Osteoblast (primary cell): ENCODE measurements around the gene ENOX2. TPM values are rescaled to one million over a fixed set of nuclear protein-coding genes. Genes with fewer than 3 reads are reported as not detected.

ENCODE experiments used
- DNase-seq: peaks from one replicate; pipeline ENCODE4 v3.0.0; 2011; ENCODE audit warnings: low spot score, mixed read lengths; ENCODE audit not compliant: insufficient read length; ENCODE audit errors: missing footprints
- H2AFZ ChIP-seq: 2 replicates; pipeline ENCODE4 v1.6.0; 2011; ENCODE audit warnings: mild to moderate bottlenecking, low read length
- H3K27ac ChIP-seq: 2 replicates; pipeline ENCODE4 v1.5.1; 2011; ENCODE audit warnings: mild to moderate bottlenecking, low read depth, low read length, moderate library complexity
- H3K27me3 ChIP-seq: 2 replicates; pipeline ENCODE4 v1.6.0; 2012; ENCODE audit warnings: mild to moderate bottlenecking, control low read depth, inconsistent platforms, low read length, moderate library complexity; ENCODE audit not compliant: insufficient read depth
- H3K36me3 ChIP-seq: 2 replicates; pipeline ENCODE4 v1.5.1; 2011; ENCODE audit warnings: mild to moderate bottlenecking, low read length, control low read depth, moderate library complexity; ENCODE audit not compliant: insufficient read depth
- H3K4me1 ChIP-seq: 2 replicates; pipeline ENCODE4 v1.5.1; 2011; ENCODE audit warnings: mild to moderate bottlenecking, low read length, control low read depth, moderate library complexity; ENCODE audit not compliant: insufficient read depth
- H3K4me2 ChIP-seq: 2 replicates; pipeline ENCODE4 v1.6.0; 2011; ENCODE audit warnings: mild to moderate bottlenecking, low read length; ENCODE audit not compliant: insufficient read depth
- H3K4me3 ChIP-seq: fragments of 200-600 bp; sonication (generic); 3 replicates; pipeline ENCODE4 v1.5.1; 2012; ENCODE audit warnings: mild to moderate bottlenecking, low read length, inconsistent platforms; ENCODE audit not compliant: insufficient read depth
- H3K79me2 ChIP-seq: 2 replicates; pipeline ENCODE4 v1.6.0; 2012; ENCODE audit warnings: mild to moderate bottlenecking, low read length, control low read depth, inconsistent platforms; ENCODE audit not compliant: insufficient read depth
- H3K9me3 ChIP-seq: 2 replicates; pipeline ENCODE4 v1.5.1; 2011; ENCODE audit warnings: low read depth, low read length, control low read depth
- H4K20me1 ChIP-seq: 2 replicates; pipeline ENCODE4 v1.6.0; 2012; ENCODE audit warnings: mild to moderate bottlenecking, low read length, control low read depth; ENCODE audit not compliant: insufficient read depth
- CTCF ChIP-seq: IDR thresholded peaks from 2 replicates; pipeline ENCODE4 v1.5.1; 2011; ENCODE audit warnings: mild to moderate bottlenecking, low read depth, low read length, moderate library complexity; ENCODE audit errors: extremely low read depth
- total RNA-seq: library from RNA; depleted of rRNA; stranded (reverse); fragments of >200 nt; gene quantifications from 2 replicates; pipeline ENCODE4 v1.2.3, GENCODE V29; 2012

Gene ENOX2
- total RNA-seq, 1 donor = 8.0 TPM

DNA sequence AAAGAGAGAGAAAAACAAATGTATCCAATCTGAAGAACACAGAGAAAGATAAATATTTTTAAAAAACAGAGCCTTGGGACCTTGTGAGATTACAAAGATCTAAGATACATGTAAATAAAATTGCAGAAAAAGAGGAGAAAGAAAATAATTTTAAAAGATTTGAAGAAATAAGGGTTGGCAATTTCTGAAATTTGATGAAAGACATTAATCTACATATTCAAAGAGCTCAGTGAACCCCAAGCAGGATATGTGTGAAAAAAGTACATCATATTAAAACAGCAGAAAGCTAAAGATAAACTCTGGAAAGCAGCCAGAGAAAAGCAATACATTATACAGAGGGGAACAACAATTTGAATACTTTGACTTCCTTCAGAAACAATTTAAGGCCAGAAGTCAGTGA, 244.7 kb downstream of the ENOX2 start:
- TF ChIP-seq CTCF = no peak
- Histone ChIP-seq H2AFZ (no peak overlapping the region), H3K27me3 (no peaks in the 10 kb centered on the region)

GRCh38 chrX:130654409-130654950, 248.5 kb downstream of the ENOX2 start:
- no peak for TF ChIP-seq CTCF
- Histone ChIP-seq H3K4me1 (no peaks in the 10 kb centered on the region), H3K4me3 (no peak overlapping the region), H3K79me2 (no peaks in the 10 kb centered on the region), H3K27me3 (peaks cover 2% of the 10 kb centered on the region), H3K4me2 (no peak overlapping the region), H3K9me3 (no peaks in the 10 kb centered on the region), H3K27ac (no peak overlapping the region), H3K36me3 (no peaks in the 10 kb centered on the region), H4K20me1 (no peaks in the 10 kb centered on the region), H2AFZ (no peak overlapping the region)
- no peak for DNase-seq

More for the DNA sequence above, 244.7 kb downstream of the ENOX2 start:
- Histone ChIP-seq H4K20me1 (no peaks in the 10 kb centered on the region), H3K4me3 (no peak overlapping the region), H3K4me2 (no peak overlapping the region), H3K36me3 (no peaks in the 10 kb centered on the region), H3K79me2 (no peaks in the 10 kb centered on the region), H3K4me1 (no peaks in the 10 kb centered on the region), H3K27ac (no peak overlapping the region), H3K9me3 (no peaks in the 10 kb centered on the region)
- no peak for DNase-seq

DNA sequence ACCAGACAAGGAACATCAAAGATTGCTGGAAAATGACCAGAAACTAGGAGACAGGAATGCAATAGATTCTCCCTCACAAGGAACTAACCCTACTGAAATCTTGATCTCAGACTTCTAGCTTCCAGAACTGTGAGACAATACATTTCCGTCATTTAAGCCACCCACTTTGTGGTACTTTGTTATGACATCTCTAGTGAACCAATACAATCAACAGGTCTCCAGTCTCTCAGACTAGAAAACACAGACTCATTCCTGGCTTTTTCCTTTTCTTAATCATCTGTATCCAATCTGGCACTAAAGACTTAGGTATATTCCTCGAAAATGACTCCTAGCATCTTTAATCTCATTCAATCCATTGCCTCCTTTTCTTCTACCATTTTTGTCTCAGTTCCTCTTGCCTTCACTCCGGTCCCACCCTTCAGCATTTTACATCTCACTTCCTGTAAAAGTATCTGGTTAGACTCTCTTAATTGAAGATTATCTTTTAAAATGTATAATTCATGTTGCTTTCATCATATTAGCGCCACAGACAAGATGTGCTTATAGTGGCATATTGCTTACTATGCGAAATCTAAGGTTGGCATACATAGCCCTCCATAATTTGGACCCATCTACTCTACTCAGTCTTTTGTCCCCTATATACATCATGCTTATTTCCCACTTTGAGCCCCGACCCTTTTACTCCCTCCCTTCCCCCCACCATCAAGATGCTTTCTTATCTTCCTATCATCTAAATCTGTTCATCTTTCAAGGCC, 250.0 kb downstream of the ENOX2 start:
- Histone ChIP-seq H3K27ac (no peak overlapping the region), H3K4me1 (no peaks in the 10 kb centered on the region), H3K36me3 (no peaks in the 10 kb centered on the region), H3K27me3 (peaks cover 2% of the 10 kb centered on the region), H3K4me2 (no peak overlapping the region), H2AFZ (no peak overlapping the region), H3K9me3 (no peaks in the 10 kb centered on the region), H3K4me3 (no peak overlapping the region), H3K79me2 (no peaks in the 10 kb centered on the region), H4K20me1 (no peaks in the 10 kb centered on the region)
- DNase-seq = no peak
- TF ChIP-seq CTCF = no peak

GRCh38 chrX:130649738-130650137, 253.3 kb downstream of the ENOX2 start:
- Histone ChIP-seq H3K79me2 (no peaks in the 10 kb centered on the region), H3K36me3 (no peaks in the 10 kb centered on the region), H2AFZ (no peak overlapping the region), H3K27ac (no peak overlapping the region), H3K4me3 (no peak overlapping the region), H3K4me1 (no peaks in the 10 kb centered on the region), H3K4me2 (no peak overlapping the region), H3K9me3 (no peaks in the 10 kb centered on the region), H4K20me1 (no peaks in the 10 kb centered on the region), H3K27me3 (peaks cover 2% of the 10 kb centered on the region)
- no peak for TF ChIP-seq CTCF
- DNase-seq = no peak
